Left ventricle myocardium superior (tissue), 1 donor: ENCODE data around the gene C21orf58. TPM values are rescaled to one million over a fixed set of nuclear protein-coding genes. Genes with fewer than 3 reads are reported as not detected.
"Not testable (repeated sequence)": the region's sequence is repeated elsewhere in the genome, so short reads cannot be mapped to it uniquely, and the experiment has no call there.

ENCODE experiments used
- ATAC-seq: fragments of 200-7000 bp; cut with Tn5 transposase; one replicate; pipeline ENCODE4 v1.9.1; 2020; ENCODE audit warnings: mild to moderate bottlenecking, moderate library complexity
- DNase-seq: peaks from one replicate; pipeline ENCODE4 v3.0.0-alpha.2; 2020
- intact Hi-C: fragments of 100-400 bp; cut with micrococcal nuclease; formaldehyde crosslinking; loops from one replicate; pipeline ENCODE4 v1.11.0; 2022
- total RNA-seq: library from RNA; stranded (reverse); fragmentation: NEBNext Ultra II Directional; extraction: Animal tissue kit (Norgen Biotek cat#: 25700); gene quantifications from one replicate; pipeline ENCODE4 v1.2.1, GENCODE V29; 2021
- donor health status: DM: no; HTN: yes; CAD: no; lungs with severe emphysema.

The C21orf58 gene
- total RNA-seq, 1 donor from 2014 or later: 1.2 TPM

DNA sequence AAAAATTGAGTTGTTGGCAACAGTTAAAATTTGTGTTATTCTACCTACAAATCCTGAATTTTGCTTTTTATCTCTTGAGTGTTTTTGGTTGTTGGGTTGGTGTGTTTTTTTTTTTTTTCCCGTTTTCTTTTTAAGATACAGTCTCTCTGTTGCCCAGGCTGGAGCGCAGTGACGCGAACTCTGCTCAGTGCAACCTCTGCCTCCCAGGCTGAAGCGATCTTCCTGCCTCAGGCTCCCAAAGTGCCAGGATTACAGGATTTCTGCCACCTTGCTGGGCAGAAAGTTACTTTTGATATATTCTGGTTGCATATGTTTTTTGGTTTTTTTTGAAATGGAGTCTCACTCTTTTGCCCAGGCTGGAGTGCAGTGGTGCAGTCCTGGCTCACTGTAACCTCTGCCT, 4.5 kb upstream of the C21orf58 start:
- DNase-seq (no peak), ATAC-seq (no peak)
- intact Hi-C loops: no loop called here

DNA sequence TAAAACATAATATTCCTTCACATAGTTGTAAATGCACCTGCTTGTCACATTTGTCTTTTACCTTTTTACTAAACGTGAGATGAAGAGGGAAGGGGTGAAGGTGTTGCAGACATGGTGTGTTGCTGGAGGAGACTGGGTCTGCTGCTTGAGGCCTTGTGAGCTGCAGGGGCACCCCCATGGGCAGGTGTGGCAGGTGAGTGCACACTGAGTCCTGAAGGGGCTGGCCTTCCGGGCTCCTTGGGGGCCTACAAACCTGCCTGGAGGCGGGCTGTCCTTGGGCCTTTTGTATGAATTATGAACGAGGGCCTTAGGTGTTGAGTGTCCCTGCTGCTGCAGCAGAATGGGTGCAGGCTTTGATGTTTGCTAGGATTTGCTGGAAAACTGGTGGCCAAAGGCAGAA, 4.0 kb upstream of the C21orf58 start:
- DNase-seq: no peak
- intact Hi-C loops: no loop called here
- no peak for ATAC-seq

DNA sequence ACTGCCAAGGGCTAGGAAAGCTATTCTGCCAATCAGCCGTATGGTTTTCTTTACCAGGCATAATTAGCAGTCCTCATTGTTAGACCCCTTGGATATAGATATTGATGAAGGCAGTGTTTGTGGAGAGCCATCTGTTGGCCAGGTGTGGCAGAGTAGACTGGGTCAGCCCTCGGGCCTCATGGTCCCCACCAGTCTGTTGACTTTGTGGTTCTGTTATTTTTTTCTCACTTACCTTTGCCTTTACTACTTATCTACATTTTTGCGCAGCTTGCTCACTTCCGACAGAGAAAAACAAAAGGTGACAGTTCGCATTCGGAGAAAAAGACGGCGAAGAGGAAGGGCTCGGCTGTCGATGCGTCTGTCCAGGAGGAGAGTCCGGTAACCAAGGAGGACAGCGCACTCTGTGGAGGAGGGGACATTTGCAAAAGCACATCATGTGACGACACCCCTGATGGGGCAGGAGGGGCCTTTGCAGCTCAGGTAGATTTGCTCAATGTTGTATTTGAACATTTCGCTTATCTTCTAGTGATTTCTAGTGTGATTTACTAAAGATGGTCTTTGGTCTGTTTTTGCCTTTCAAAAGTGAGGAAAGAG, 2.5 kb upstream of the C21orf58 start:
- no peak for ATAC-seq
- intact Hi-C loops: no loop called here

DNA sequence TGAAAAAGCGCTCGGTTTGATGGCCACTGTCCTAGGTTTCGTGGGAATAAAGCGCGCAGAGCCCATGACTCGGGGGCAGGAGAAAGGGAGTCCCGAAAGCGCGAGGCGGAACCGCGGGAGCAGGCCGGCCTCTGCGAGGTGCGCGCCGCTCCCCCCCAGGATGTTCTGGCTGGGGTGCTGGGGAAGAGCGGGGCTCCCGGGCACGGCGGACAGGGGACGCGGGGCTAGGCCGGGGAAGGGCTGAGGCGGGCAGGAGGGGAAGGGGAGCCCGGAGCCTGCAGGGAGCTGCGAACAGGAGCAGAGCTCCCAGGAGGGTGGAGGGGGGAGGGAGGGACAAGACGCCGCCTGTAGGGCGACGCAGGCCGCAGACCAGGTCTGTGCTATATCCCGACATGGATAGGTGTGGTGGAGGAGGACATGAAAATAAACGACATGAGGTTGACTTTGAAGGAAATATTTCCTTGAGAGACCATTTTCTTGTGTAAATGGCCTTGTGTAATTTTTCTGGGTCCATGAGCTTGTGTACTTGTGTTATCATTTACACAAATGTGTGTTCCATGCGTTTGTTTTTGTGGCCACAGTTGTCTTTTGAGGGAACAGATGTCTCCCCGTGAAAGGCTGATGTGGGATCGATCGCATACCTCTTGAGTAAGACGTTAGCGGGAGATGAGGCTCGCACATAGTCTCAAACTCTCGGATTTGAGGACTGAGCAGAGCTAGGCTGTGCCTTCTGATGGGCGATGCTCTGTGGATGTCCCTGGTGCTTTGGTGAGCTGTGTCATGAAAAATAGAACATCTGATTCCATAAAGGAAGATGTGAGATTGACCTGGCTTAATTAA, 1.6 kb upstream of the C21orf58 start:
- DNase-seq (peak; percentile 62), ATAC-seq (peak; percentile 46)
- intact Hi-C loops: no loop called here

More for the DNA sequence above, 2.5 kb upstream of the C21orf58 start:
- no peak for DNase-seq

DNA sequence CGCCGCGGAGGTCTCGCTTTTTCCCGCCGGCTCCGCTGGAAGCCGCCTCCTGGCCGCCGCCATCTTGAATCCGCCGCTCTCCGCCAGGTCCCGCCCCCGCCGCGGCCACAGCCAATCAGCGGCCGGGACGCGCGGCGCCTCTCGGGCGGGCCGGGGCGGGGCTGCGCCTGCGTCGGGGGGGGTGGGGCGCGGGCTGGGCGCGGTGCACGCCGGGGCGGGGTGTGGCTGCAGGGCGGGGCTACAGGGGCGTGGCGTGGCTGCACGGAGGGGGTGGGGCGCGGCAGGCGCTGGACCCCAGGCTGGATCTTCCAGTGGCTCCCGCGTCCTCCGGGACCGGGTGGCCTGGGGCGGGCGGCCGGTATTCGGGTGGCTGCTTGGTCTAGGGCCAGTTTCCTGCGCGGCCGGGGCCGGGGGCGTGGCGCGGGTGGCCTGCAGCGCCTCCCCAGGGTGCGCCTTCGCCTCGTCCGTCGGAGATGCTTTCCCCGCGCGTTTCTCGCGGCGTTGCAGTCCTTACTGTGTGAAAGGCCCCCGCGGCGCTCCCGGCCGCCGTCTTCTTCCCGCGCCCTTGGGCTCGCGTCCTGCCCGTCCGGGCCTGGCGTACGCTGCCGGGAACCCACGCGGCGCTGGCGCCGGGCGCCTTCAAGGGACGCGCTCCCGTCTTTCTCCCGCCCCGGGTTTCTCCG, 861 bp upstream of the C21orf58 start:
- DNase-seq (peak; percentile 93), ATAC-seq (peak; percentile 90)
- intact Hi-C loops: no loop called here

DNA sequence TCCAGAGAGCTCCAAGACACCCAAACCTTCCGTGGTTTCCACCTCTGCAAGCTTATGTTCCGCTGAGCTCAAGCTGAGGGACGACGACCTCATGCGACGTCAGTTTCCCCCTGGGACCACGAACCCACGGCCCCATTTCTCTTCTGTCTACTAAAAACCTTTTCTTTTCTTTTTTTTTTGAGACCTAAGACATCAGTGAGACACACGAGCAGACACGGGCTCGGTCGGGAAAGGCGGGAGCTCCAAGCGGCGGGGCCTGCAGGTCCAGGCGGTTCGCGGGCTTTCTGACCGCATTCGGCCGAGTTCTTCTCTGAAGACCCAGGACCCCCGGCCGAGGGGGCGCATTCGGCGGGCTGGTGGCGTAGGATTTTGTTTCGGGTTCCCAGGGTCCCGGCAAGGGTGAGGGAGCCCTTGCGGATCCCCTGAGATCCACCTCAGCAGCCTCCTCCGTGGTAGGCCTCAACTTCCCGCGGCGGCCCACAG, 402 bp downstream of the C21orf58 start:
- DNase-seq (no peak), ATAC-seq (no peak)
- intact Hi-C loops: no loop called here

DNA sequence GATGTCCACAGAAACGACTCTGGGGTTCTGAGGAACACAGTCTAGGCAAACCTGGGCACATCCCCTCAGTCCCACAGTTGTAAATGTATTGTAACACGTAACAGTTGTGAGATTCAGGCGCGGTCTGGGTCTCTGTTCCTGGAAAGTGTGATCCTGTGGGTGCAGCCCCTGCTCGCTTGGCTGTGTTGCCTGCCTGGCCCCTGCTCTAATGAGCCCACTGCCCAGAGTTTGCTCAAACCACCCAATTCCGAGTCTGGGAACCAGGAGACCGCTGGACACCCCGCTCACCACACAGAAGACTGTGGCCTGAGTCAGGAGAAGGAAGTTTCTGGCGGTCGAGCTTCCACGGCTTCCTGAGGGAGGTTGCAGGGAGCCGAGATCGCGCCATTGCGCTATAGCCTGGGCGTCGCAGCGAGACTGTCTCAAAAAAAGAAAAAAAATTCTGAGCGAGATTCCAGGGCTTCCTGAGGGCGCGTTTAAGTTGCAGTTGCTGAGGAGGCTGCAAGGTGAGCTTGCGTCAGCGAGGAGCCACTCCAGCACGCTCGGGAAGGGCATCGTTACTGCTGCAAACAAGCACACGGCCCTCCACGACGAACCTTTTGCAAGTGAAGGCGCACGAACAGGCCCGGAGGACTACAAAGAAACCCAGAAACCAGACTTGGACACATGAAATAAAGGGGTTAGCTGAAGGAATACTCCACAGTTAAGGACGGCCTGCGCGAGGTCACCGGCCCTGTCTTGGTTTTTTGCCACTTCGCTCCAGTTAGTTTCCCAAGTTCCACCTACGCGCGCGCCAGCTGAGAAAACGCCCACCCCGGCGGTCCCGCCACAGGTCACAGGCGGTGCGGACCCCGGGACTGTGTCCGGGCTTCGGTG, 1.1 kb downstream of the C21orf58 start:
- no peak for DNase-seq
- ATAC-seq: no peak
- intact Hi-C loops: no loop called here

DNA sequence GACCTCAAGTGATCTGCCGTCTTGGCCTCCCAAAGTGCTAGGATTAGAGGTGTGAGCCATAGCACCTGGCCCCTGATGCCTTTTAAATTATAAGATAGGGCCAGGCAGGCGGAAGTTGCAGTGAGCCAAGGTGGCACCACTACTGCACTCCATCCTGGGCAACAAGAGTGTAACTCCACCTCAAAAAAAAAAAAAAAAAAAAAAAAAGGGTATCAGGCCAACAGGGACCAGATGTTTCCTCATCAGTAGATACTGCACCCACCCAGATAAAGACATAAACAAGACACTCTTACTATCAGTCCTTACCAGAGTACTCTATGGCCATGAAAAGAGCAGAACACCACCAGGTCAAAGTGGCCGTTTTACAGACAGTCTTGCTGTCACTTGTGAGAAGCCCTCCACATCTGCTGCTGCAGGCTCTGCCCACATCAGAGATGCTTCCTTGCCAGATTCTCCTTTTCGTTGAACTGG, 3.3 kb downstream of the C21orf58 start:
- intact Hi-C loops: no loop called here
- no peak for DNase-seq
- no peak for ATAC-seq

DNA sequence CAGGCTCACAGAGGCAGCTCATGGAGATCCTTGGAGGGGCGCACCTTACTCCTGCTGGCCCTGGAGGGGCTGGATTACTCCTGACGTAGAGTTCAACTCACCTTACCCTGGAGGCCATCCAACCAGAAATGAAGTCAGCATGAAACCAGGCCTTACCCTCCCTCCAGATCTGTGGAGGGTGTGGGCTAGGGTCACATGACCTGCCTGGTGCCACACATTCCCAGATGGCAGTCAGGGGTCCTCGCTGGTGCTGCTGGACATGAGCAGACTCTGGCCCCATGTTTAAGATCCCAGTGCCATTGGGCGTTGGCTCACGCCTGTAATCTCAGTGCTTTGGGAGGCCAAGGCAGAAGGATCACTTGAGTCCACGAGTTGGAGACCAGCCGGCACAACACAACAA, 4.5 kb downstream of the C21orf58 start:
- ATAC-seq (no peak), DNase-seq (no peak)
- intact Hi-C loops: no loop called here

DNA sequence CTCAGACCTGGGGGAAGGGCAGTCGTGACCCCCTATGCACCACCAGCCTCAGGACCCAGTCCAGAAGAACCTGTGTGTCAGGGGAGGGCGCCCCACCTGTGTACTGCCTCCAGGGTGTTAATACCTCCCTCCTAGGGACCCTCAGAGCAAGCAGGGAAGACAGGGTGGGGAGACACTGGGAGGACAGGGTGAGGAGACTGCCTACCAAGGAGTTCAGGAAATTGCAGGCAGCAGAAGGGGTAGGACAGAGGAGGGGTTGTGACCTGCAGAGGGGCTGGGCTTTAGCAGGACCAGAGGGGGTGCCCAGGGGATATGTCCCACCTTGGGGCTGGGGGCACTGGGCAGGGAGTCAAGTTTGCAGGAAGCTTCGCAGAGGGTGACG, 5.2 kb downstream of the C21orf58 start:
- intact Hi-C loops: no loop called here
- ATAC-seq: no peak
- no peak for DNase-seq

DNA sequence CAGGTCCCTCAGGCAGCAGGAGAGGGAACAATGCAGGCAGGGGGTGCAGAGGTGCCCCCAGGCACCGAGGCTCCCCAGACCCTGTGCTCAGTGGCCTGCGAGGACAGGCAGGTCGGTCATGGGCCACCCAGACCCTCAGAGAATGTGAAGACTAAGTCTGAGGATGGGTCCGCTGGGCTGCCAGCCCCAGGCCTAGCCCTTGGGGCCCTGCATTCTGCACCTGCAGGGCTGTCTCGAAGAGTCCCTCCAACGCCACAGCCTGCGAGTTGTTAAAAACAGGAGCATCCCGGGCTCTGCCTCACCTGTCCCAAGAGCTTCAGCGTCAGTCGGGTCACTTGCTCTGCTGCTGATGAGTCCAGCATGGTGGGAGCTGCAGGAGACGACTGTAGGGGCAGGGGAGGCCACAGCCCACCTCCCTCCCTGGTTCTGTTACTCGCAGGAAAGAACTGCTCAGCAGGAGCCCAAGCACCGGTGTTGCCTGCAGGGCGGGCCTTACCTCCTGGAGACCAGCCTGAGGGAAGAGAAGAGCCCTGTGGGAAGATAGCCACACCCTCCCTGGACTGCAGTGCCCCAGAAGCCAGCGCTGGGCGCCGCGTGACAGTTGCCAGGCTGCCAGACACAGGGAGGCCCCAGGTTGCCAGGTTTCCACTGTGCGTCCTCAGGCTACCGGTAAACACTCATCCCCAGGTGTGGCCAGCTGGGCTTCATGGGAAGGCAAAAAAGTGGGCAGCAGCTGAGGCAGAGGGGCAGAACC, 5.8 kb downstream of the C21orf58 start:
- DNase-seq (peak; percentile 85), ATAC-seq (peak; percentile 93)
- intact Hi-C loops: no loop called here

DNA sequence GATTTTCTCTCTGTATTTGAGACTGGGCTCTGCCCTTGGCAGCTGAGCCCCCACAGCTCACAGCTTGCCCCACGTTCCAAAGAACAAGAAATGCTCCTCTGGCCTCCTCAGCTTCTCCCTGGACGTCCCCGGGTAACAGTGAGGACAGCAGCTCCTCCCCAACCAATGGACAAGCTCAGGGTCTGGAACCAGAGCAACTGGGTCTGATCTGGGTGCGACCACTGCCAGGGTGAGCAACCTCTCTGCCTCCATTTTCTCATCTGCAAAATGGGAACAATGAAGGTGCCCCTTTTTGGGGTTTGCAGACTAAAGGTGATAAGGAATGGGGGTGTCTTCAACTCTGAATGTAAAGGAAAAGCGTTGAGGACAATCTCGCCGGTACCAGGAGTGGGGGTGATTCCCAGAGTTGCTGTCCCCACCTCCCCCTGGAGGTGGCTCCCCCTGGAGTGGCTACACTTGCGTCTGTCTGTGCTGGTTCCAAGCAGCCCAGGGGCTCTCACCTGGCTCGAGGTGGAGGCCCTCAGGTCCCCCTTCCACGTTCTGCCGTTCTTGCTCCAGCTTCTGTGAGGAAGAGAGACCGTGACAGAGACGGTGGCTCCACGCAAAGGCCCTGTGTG, 6.9 kb downstream of the C21orf58 start:
- DNase-seq: no peak
- intact Hi-C loops: no loop called here
- ATAC-seq: no peak

DNA sequence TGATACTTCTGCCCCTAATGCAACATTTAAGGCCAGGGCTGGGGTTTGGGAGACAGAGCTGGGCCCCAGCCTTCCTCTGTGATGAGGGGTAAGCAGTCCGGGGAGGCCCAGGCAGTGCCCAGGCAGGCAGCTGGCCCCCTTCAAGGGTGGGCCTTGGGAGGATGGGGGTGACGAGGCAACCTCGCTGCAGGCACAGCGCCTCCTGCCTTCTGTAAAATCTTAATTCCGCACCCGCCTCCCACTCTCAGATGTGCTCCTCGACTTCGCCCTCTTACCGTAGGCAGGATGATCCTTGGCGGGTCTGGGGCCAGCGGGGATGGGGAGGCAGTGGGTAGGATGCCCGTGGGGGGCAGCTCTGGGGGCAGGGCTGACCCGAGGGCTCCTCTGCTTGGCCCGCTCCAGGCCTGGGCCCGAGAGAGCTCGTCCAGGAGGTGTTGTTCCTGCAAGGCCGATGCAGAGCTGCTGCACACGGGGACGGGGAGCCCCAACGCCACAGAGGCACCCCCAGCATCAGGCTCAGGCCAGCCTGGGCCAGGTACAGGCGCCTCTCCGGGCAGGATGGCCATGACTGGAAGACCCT, 9.1 kb downstream of the C21orf58 start:
- intact Hi-C loops: no loop called here
- ATAC-seq: no peak
- no peak for DNase-seq

DNA sequence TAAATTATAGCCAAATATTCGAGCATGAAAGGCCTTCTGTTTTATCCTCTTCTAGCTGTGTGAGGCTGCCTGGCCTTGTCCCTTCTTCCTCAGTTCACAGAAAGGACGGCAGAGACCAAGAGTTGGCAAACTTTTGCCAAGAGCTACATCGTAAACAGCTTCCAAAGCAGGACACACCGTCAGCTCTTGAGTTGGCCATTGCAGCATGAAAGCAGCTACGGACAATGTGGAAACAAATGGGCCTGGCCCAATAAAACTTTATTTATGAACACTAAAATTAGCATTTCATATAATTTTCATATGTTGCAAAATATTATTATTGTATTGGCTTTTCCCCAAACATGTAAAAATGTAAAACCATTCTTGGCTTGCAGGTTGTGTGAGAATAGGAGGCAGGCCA, 10.7 kb downstream of the C21orf58 start:
- intact Hi-C loops: no loop called here
- no peak for DNase-seq
- ATAC-seq: no peak

DNA sequence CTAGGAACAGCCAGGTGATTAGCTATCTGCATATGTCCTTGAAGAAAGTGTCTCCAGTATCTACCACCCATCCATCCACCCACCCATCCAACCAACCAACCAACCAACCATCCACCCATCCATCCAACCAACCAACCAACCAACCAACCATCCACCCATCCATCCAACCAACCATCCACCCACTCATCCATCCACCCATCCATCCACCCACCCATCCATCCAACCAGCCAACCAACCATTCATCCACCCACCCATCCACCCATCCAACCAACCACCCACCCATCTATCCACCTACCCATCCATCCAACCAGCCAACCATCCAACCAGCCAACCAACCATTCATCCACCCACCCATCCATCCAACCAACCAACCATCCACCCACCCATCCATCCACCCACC, 12.1 kb downstream of the C21orf58 start:
- intact Hi-C loops: no loop called here
- ATAC-seq (no peak), DNase-seq (no peak)

DNA sequence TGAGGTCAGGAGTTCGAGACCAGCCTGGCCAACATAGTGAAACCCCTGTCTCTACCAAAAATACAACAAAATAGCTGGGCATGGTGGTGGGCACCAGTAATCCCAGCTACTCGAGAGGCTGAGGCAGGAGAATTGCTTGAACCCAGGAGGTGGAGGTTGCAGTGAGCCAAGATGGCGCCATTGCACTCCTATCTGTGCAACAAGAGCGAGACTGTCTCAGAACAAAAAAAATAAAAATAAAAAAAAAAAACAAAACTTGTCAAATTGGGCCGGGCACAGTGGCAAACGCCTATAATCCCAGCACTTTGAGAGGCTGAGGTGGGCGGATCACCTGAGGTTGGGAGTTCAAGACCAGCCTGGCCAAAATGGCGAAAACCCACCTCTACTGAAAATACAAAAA, 13.4 kb downstream of the C21orf58 start:
- DNase-seq, intact Hi-C loops, ATAC-seq: not testable (repeated sequence)

DNA sequence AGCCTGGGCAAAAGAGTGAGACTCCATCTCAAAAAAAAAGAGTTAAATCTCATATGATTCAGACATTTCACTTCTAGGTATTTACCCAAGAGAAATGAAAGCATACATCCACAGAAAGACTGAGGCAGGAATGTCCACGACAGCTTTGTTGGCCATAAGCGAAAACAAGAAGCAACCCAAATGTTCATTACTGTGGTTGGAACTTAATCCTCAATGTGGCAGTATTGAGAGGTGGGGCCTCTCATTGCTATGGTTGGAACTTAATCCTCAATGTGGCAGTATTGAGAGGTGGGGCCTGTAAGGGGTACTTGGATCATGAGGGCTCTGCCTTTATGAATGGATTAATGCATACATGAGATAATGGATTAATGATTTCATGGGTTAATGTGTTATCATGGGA, 15.2 kb downstream of the C21orf58 start:
- no peak for ATAC-seq
- DNase-seq: no peak
- intact Hi-C loops: no loop called here

DNA sequence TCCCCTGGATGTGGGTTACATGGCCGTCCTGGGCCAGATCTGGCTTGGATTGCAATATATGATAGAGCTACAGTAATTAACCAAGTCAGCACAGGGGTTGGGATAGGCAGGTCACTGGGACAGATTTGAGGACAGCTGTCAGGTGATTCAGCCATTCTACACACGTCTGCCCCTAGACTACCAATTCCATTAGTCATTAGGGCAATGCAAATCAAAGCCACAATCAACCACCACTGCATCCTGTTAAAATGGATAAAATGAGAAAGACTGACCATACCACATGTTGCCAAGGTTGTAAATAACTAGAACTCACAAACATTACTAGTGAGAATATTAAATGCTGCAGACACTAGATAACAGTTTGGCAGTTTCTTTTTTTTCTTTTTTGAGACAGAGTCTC, 16.0 kb downstream of the C21orf58 start:
- ATAC-seq: no peak
- intact Hi-C loops: no loop called here
- DNase-seq: no peak
